GM19043 (cell line): ENCODE results near the gene ABHD6.
A peak's percentile ranks its signal among the peaks of the same experiment; 100 is the strongest.
"Not testable (repeated sequence)": the region's sequence is repeated elsewhere in the genome, so short reads cannot be mapped to it uniquely, and the experiment has no call there.

Source experiments
- ATAC-seq: cut with Tn5 transposase; IDR thresholded peaks from one replicate; pipeline ENCODE4 v1.9.1; 2021; ENCODE audit warnings: low read depth; ENCODE audit not compliant: unreplicated experiment

Gene ABHD6

GRCh38 chr3:58207954-58208353 is 29.6 kb upstream of the ABHD6 start:
- no peak for ATAC-seq

DNA sequence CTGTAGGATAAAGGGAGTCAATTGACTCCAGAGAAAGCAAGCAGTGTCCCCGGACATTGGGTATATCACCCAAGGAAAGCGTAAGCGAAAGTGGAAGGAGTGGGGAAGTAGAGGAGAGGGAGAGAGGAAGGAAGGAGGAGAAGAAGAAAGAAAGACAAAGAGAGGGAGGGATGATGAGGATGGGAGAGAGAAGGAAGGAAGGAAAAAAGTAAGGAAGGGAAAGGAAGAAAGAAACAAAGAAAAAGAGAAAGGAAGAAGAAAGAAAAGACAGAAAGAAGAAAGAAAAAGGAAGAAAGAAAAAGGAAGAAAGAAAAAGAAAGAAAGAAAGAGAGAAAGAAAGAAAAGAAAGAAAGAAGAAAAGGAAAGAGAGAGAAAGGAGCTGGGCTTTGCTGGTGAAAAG is 27.7 kb upstream of the ABHD6 start:
- no peak for ATAC-seq

DNA sequence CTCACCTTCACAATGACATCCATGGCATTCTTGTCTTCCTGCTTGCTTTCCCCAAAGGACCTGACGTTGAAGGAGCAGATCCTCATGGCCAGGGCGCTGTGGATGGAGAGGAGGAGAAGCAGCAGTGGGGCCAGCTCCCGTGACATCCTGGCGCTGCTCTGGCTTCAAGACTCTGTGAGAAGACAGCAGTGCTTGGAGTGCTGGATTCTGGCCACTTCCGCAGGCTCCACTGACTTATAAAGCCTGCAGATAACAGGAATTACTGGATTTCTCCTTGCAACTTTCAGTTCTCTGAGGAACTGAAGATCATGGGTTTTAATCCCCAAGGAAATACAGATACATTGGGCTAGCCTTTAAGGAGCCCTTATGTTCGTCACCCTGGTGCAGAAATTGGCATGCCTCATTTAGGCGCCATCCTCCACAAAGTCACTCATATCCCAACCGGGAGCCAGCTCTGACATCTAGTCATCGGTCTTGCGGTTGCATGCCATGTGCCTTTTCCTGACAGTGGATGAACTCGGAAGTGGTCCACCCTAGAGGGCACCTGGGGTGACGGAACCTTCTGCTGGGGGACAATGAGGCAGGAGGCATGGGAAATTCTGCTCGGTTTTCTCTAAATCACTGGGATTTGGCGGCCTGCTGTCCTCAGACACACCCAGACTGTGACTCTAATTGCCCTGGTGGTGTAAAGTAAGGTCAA is 26.7 kb upstream of the ABHD6 start, which contains the start of gene DNASE1L3:
Gene DNASE1L3, minus strand, starts transcription at position 212 of the 700 bp plus-strand sequence. Its CDS starts 66 bp downstream, at position 146.
- ATAC-seq, result no peak

GRCh38 chr3:58214484-58215316 is 22.9 kb upstream of the ABHD6 start:
- ATAC-seq, result peak; percentile 71

GRCh38 chr3:58215317-58216025 is 22.1 kb upstream of the ABHD6 start:
- ATAC-seq, result peak; percentile 2

DNA sequence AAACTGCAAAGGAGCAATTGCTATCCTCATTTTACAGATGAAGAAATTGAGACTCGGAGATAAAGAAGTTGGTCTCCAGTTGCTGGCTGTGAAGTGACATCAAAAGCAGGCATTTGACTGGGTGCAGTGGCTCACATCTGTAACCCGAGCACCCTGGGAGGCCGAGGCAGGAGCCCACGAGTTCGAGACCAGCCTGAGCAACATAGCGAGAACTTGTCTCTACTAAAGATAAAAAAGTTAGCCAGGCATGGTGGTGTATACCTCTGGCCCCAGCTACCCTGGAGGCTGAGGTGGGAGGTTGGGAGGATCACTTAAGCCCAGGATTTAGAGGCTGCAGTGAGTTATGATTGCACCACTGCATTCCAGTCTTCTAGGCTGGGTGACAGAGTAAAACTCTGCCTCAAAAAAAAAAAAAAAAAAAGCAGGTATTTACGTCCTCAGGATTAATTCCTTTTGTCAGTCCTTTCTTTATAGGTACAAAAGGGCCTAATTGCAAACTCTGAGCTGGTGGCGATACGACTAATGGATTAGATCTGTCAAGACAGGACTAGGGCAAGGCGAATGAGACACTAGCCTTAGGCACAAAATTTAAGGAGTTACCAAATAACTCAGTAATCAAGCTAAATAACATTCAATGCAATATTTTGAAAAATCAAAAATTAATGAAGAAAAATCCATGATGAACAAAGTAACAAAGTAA is 20.9 kb upstream of the ABHD6 start:
- ATAC-seq, result no peak

DNA sequence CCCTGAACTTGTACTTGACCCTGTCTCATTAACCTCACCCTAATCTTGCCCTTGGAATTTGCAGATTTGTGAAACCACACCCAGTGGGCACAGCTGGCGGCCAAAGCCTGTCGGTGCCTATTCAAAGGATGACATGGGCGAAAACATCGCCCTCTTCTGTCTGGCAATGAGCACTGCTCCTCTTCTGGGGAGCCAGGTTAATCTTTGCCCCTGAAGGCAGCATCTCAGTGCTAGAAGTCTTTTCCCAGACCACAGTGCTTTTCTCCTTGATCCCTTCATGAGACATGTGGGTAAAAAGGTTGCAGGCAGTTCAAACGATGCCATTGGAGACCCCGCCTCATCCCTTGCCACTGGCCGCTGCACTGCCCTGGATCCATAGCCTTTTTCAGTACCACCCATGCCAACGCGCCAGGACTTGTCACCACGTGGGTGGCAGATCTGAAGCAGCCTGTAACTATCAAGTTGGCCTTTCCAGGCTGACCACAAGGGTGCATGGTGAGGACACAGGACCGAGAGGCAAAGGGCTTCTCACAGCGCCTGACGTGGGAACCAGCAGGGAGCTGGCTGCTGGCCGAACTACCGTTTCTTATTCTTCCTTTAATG is 20.3 kb upstream of the ABHD6 start:
- no peak for ATAC-seq

DNA sequence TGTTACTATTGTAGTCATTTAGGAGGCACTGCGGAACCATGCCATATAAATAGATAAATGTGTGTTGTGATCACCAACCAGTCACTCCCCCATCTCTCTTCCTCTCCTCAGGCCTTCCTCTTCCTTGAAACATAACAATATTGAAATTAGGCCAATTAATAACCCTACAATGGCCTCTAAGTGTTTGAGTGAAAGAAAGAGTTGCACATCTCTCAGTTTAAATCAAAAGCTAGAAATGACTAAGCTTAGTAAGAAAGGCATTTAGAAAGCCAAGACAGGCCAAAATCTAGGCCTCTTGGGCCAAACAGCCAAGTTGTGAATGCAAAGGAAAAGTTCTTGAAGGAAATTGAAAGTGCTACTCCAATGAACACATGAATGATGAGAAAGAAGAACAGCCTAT is 18.7 kb upstream of the ABHD6 start:
- no peak for ATAC-seq

- no peak for ATAC-seq
Observed at GRCh38 chr3:58222161-58222724, 15.3 kb upstream of the ABHD6 start.

DNA sequence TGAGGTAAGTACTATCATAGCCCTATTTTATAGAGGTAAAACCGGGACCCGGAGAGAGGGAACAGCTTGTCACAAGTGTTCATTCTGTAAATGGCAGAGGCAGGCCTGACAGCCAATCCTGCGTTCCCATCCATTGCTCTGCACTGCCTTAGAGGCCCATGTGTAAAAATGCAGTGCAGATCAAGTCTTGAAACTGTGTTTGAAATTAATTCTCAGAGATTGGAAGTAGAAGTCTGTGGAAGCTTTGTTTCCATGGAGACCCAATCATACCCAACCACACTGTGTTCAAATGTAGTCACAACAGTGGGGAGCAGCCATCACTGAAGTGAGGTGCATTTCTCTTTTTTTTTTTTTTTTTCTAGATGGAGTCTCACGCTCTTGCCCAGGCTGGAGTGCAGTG is 13.7 kb upstream of the ABHD6 start:
- ATAC-seq, result no peak

DNA sequence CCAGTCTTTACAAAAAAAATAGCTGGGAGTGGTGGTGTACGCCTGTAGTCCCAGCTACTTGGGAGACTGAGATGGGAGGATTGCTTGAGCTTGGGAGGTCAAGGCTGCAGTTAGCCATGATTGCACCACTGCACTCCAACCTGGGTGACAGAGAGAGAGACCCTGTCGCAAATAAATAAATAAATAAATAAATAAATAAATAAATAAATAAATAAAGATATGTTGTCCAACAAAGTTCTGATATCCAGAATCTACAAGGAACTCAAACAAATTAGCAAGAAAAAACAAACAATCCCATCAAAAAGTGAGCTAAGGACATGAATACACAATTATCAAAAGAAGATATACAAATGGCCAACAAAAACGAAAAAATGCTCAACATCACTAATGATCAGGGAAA is 9.7 kb upstream of the ABHD6 start:
- not testable (repeated sequence) for ATAC-seq

GRCh38 chr3:58230876-58231552 is 6.6 kb upstream of the ABHD6 start:
- ATAC-seq, result no peak

- ATAC-seq, result no peak
Observed at GRCh38 chr3:58231666-58232065, 5.9 kb upstream of the ABHD6 start.

DNA sequence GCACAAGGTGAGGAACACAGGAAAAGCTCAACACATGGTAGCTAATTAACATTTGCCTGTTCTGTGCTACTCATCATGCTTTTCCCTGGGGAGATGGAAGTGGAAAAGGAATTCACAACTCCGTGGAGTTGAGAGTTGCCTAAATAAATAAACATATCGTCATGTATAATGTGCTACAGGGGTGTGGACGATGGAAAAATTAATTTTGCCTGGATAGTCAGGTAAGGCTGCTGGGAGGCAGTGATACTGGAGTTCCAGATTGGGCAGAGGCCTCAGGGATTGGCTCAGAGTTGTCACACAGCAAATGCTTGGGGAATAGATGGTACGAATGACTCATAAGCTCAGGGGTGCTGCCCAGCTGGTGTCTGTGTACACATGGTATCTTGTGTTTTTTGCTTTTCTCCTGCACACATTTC is 3.1 kb upstream of the ABHD6 start:
- no peak for ATAC-seq

GRCh38 chr3:58235970-58236369 is 1.6 kb upstream of the ABHD6 start:
- no peak for ATAC-seq

DNA sequence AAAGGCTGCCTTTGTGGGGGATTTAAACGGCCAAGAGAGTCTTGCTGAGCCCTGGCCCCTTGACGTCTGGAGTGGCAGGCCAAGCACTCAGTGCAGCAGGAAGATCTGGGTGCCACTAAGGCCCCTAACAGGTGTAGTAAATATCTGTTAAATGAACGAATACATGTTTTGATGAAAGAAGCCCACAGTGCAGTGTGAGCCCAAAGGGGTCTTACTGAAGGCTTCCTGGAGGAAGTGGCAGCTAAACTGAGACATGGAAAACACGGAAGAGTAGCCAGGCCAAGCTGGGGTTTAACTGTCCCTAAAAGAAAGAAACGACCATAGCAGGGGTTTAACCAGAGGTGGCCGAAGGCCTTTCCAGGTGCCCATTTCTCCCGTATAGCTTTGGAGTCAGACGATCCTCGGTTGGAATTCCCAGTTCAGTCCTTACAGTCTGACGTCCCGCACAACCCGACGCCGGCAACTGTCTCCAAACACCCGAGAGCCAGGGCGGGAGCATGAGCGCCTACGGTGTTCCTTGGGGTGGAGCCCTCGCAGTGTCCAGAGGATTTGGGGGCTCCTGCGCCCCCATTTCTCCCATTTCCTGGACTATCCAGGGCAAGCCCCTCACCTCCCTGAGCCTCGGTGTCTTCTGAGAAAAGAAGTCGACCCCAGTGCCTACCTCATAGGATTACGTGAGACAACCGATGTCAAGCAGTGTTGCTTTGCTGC is 910 bp upstream of the ABHD6 start:
- ATAC-seq, result peak; percentile 12

GRCh38 chr3:58237941-58238681 is 519 bp downstream of the ABHD6 start:
- ATAC-seq, result peak; percentile 34

DNA sequence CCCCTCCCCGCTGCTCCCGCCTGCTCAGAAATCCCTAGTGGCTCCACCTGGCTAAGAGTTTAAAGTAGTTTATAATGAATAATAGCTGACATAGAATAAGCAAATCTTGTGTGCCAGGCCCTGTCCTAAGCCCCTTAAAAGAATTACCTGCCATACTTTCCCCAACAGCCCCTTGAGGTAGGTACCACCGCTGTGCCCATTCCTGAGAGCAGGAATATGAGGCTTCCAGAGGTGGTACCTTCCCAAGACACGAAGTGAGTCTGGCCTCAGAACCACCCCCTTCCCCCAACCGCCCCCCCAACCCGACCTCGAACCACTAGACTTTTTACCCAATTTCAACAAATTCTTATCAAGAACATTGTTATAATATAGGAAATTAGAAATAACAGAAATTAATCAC is 1.2 kb downstream of the ABHD6 start:
- no peak for ATAC-seq
